OCI-LY3 (cell line): ENCODE results near the gene PEX11B.
"Not testable (repeated sequence)": the region's sequence is repeated elsewhere in the genome, so short reads cannot be mapped to it uniquely, and the experiment has no call there.

Experiments
- H2AFZ ChIP-seq: fragments of 200-600, 300-600 bp; shearing (Covaris generic); 2 replicates; pipeline ENCODE4 v1.6.0; 2014; ENCODE audit warnings: antibody characterized with exemption, low read depth, low read length
- H3K27ac ChIP-seq: fragments of 200-600, 300-600 bp; sonication (generic); 2 replicates; pipeline ENCODE4 v1.5.1; 2014; ENCODE audit warnings: mild to moderate bottlenecking, low read length, moderate library complexity, mixed read lengths
- H3K27me3 ChIP-seq: fragments of 200-600, 300-600 bp; sonication (generic); 2 replicates; pipeline ENCODE4 v1.6.1; 2014; ENCODE audit warnings: low read depth, low read length, mixed read lengths
- H3K36me3 ChIP-seq: fragments of 200-600, 300-600 bp; sonication (generic); replicated peaks from 2 replicates; pipeline ENCODE3; 2014; ENCODE audit warnings: low read depth, low read length, mixed read lengths
- H3K4me1 ChIP-seq: fragments of 300-600, 200-600 bp; sonication (generic); 2 replicates; pipeline ENCODE4 v1.6.1; 2014; ENCODE audit warnings: low read length, mixed read lengths
- H3K4me2 ChIP-seq: fragments of 200-600, 300-600 bp; sonication (generic); 2 replicates; pipeline ENCODE4 v1.6.1; 2014; ENCODE audit warnings: low read length, mixed read lengths
- H3K4me3 ChIP-seq: fragments of 300-600, 200-600 bp; sonication (generic); 2 replicates; pipeline ENCODE4 v1.5.1; 2014; ENCODE audit warnings: antibody characterized with exemption, mild to moderate bottlenecking, low read length, moderate library complexity
- H3K79me2 ChIP-seq: fragments of 300-600, 200-600 bp; shearing (Covaris generic); 2 replicates; pipeline ENCODE4 v1.6.1; 2014; ENCODE audit warnings: mild to moderate bottlenecking, low read length, mixed read lengths
- H3K9ac ChIP-seq: fragments of 300-600, 200-600 bp; shearing (Covaris generic); 2 replicates; pipeline ENCODE4 v1.6.0; 2014; ENCODE audit warnings: mild to moderate bottlenecking, low read length, moderate library complexity
- H3K9me3 ChIP-seq: fragments of 200-600, 300-600 bp; shearing (Covaris generic); 2 replicates; pipeline ENCODE4 v1.6.1; 2014; ENCODE audit warnings: low read length, mixed read lengths; ENCODE audit not compliant: insufficient read depth
- H4K20me1 ChIP-seq: fragments of 200-600, 300-600 bp; sonication (generic); 2 replicates; pipeline ENCODE4 v1.6.1; 2016; ENCODE audit warnings: low read length, mixed read lengths; ENCODE audit not compliant: insufficient read depth
- EZH2phosphoT487 ChIP-seq: fragments of 200-600 bp; shearing (Covaris generic); IDR thresholded peaks from 2 replicates; pipeline ENCODE4 v1.6.1; 2018; ENCODE audit warnings: antibody characterized with exemption, mixed run types, low read depth
- TF ChIP-seq, protein P1 (sequence below): fragments of 200-600, 300-600 bp; sonication (generic); IDR thresholded peaks from 2 replicates; pipeline ENCODE4 v1.5.1; 2014; ENCODE audit warnings: antibody characterized with exemption, low read length, low read depth

The PEX11B gene

DNA sequence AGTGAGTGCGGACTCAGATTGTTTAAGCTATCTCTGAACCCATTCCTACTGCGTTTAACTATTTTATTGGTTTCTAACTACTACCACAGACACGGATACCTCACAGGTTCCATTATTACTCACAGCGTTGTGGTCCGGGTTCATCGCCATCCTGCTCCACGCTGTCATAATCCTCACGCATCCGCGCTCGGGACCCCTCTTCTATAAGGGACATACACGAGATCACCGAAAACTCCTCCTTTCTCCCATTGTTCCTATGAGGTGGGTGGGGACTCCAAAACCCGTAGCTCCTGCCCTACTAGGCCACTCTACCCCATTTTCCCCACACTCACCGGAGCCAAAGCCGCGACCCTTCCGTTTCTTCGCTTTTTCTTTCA is 8.2 kb upstream of the PEX11B start:
- Histone ChIP-seq H3K4me1 (peaks cover 21% of the 10 kb centered on the region), H2AFZ (no peak overlapping the region), H3K79me2 (peaks cover 17% of the 10 kb centered on the region), H4K20me1 (no peaks in the 10 kb centered on the region), H3K4me2 (peak overlapping the region; percentile 92), H3K27me3 (no peaks in the 10 kb centered on the region), H3K9ac (peak overlapping the region; percentile 98), H3K4me3 (peak overlapping the region; percentile 90), H3K36me3 (peaks cover 22% of the 10 kb centered on the region), H3K9me3 (no peaks in the 10 kb centered on the region), H3K27ac (peak overlapping the region; percentile 88)
- TF ChIP-seq, protein P1, sequence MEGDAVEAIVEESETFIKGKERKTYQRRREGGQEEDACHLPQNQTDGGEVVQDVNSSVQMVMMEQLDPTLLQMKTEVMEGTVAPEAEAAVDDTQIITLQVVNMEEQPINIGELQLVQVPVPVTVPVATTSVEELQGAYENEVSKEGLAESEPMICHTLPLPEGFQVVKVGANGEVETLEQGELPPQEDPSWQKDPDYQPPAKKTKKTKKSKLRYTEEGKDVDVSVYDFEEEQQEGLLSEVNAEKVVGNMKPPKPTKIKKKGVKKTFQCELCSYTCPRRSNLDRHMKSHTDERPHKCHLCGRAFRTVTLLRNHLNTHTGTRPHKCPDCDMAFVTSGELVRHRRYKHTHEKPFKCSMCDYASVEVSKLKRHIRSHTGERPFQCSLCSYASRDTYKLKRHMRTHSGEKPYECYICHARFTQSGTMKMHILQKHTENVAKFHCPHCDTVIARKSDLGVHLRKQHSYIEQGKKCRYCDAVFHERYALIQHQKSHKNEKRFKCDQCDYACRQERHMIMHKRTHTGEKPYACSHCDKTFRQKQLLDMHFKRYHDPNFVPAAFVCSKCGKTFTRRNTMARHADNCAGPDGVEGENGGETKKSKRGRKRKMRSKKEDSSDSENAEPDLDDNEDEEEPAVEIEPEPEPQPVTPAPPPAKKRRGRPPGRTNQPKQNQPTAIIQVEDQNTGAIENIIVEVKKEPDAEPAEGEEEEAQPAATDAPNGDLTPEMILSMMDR = no peak
- no peak for TF ChIP-seq EZH2phosphoT487

DNA sequence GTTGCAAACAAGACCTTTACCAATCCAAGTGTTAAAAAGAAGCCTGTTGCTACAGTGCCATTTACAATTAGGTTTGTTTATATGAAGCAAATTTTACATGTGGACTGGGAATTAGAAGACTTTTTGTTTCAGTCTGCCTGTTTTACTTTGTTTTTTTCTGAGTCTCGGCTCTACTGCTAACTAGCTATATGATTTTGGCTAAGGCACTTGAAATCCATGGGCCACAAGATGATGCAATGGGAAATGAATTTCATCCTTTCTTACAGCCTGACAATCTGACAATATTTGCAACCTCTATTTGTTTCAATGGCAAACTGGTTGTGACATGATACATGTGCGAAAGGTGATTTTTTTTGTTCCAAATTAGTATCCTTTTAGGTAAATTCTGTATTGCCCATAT is 3.7 kb upstream of the PEX11B start:
- no peak overlapping the region for H3K9ac ChIP-seq
- H3K27me3 ChIP-seq = no peaks in the 10 kb centered on the region
- peaks cover 27% of the 10 kb centered on the region for H3K36me3 ChIP-seq
- no peak overlapping the region for H2AFZ ChIP-seq
- no peak overlapping the region for H3K4me2 ChIP-seq
- TF ChIP-seq EZH2phosphoT487 = no peak
- H3K27ac ChIP-seq = no peak overlapping the region
- H3K4me1 ChIP-seq = peaks cover 23% of the 10 kb centered on the region
- H3K9me3 ChIP-seq = no peaks in the 10 kb centered on the region
- no peaks in the 10 kb centered on the region for H4K20me1 ChIP-seq
- peaks cover 27% of the 10 kb centered on the region for H3K79me2 ChIP-seq
- H3K4me3 ChIP-seq = no peak overlapping the region

DNA sequence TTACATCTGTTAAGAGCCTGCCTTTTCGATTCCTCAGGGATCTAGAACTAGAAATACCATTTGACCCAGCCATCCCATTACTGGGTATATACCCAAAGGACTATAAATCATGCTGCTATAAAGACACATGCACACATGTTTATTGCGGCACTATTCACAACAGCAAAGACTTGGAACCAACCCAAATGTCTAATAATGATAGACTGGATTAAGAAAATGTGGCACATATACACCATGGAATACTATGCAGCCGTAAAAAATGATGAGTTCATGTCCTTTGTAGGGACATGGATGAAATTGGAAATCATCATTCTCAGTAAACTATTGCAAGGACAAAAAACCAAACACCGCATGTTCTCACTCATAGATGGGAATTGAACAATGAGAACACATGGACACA is 1.8 kb upstream of the PEX11B start:
- not testable (repeated sequence) for H3K4me2 ChIP-seq, H2AFZ ChIP-seq, H3K27ac ChIP-seq, H3K9me3 ChIP-seq, H3K27me3 ChIP-seq, H3K9ac ChIP-seq, H4K20me1 ChIP-seq, H3K4me3 ChIP-seq
- H3K79me2 ChIP-seq = peaks cover 10% of the 10 kb centered on the region
- H3K36me3 ChIP-seq = peaks cover 27% of the 10 kb centered on the region
- peaks cover 15% of the 10 kb centered on the region for H3K4me1 ChIP-seq

DNA sequence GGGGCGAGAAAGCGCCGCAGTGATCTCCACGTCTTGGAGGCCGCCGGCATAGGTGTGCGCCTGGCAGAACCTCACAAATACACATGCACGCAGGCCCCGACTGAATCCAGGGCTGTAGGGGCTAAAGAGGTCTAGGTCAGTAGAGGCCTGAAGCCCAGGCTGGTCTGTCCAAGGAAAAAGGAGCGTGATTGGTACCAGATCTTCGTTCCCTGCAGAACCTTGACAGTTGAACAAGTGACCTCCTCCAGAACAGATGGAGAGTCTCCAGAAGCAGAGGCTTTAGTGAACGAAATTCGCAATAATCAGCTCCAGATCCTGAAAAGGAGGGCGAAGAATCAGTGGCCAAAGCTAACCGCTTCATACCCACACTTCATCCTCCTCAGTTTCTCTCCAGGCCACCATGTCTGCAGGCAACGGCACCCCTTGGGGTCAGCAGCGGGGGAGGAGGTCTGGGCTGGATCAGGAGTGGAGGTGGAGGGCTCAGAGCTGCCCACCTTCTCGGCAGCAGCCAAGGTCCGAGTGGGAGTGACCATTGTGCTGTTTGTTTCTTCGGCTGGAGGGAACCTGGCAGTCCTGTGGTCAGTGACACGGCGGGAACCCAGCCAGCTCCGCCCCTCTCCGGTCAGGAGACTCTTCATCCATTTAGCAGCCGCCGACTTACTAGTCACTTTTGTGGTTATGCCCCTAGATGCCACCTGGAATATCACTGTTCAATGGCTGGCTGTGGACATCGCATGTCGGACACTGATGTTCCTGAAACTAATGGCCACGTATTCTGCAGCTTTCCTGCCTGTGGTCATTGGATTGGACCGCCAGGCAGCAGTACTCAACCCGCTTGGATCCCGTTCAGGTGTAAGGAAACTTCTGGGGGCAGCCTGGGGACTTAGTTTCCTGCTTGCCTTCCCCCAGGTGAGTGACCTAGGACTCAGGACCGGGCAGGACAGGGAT is 749 bp upstream of the PEX11B start:
- H3K27me3 ChIP-seq = no peaks in the 10 kb centered on the region
- peaks cover 34% of the 10 kb centered on the region for H3K36me3 ChIP-seq
- TF ChIP-seq EZH2phosphoT487 = no peak
- TF ChIP-seq, protein P1 = no peak
- H4K20me1 ChIP-seq = no peaks in the 10 kb centered on the region
- peak overlapping the region; percentile 81 for H3K27ac ChIP-seq
- peak overlapping the region; percentile 97 for H2AFZ ChIP-seq
- H3K9me3 ChIP-seq = no peaks in the 10 kb centered on the region
- H3K4me1 ChIP-seq = peaks cover 15% of the 10 kb centered on the region
- H3K4me2 ChIP-seq = peak overlapping the region; percentile 94
- H3K79me2 ChIP-seq = peaks cover 10% of the 10 kb centered on the region
- H3K9ac ChIP-seq = peak overlapping the region; percentile 79
- peak overlapping the region; percentile 92 for H3K4me3 ChIP-seq

DNA sequence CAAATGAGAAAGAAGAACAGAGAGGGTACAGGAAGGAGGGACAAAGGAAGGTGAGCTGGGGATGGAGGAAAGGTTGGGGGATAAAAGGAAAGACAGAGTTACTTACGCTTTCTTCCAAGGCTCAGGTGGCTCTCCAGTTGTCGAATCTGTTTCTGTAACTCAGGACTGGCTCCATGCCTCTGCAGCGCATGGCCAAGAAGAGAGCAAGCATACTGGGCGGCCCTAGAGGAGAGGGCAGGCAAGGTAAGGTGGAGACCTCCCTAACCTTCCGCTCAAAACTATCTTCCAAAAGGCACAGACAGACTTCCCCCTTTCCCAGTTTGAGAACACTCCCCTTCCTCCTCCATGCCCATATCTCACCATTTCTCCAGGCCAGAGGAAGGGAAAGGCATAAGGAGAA is 922 bp downstream of the PEX11B start:
- no peak for TF ChIP-seq EZH2phosphoT487
- TF ChIP-seq, protein P1 = no peak
- H4K20me1 ChIP-seq = no peaks in the 10 kb centered on the region
- no peaks in the 10 kb centered on the region for H3K9me3 ChIP-seq
- peaks cover 26% of the 10 kb centered on the region for H3K4me1 ChIP-seq
- H3K27me3 ChIP-seq = no peaks in the 10 kb centered on the region
- H3K4me3 ChIP-seq = peak overlapping the region; percentile 92
- peaks cover 10% of the 10 kb centered on the region for H3K79me2 ChIP-seq
- H3K9ac ChIP-seq = peak overlapping the region; percentile 79
- H2AFZ ChIP-seq = no peak overlapping the region
- 0 out of 2 replicates have a peak overlapping the region, but pooled peaks have one; percentile 81 for H3K27ac ChIP-seq
- H3K36me3 ChIP-seq = peaks cover 35% of the 10 kb centered on the region
- peak overlapping the region; percentile 94 for H3K4me2 ChIP-seq
